HFFc6 (cell line): Measurements from ENCODE around the gene FARP1. TPM values are rescaled to one million over a fixed set of nuclear protein-coding genes. Genes with fewer than 3 reads are reported as not detected.

Experiments
- DNase-seq: peaks from one replicate; pipeline ENCODE4 v3.0.0-alpha.2; 2018
- H3K27ac Mint-ChIP-seq: 2 replicates; pipeline ENCODE4 v1.8.0; 2020; ENCODE audit warnings: mild to moderate bottlenecking, mixed read lengths
- H3K27me3 Mint-ChIP-seq: 2 replicates; pipeline ENCODE4 v1.8.0; 2021; ENCODE audit warnings: mild to moderate bottlenecking, moderate library complexity, mixed read lengths; ENCODE audit not compliant: insufficient read depth
- H3K36me3 Mint-ChIP-seq: 2 replicates; pipeline ENCODE4 v1.8.0; 2021; ENCODE audit warnings: low read depth, mixed read lengths
- H3K4me1 Mint-ChIP-seq: 2 replicates; pipeline ENCODE4 v1.8.0; 2020; ENCODE audit warnings: low read depth, mixed read lengths
- H3K4me3 Mint-ChIP-seq: 2 replicates; pipeline ENCODE4 v1.8.0; 2020; ENCODE audit warnings: mild to moderate bottlenecking, moderate library complexity, mixed read lengths
- H3K9me3 Mint-ChIP-seq: 2 replicates; pipeline ENCODE4 v1.8.0; 2020; ENCODE audit warnings: mild to moderate bottlenecking, mixed read lengths
- CTCF ChIP-seq: fragments of 200-600 bp; sonication (generic); IDR thresholded peaks from 2 replicates; pipeline ENCODE4 v1.5.0; 2021; ENCODE audit warnings: antibody characterized with exemption, mild to moderate bottlenecking
- total RNA-seq, 6 experiments: library from RNA; stranded (reverse); fragmentation: NEBNext Ultra II Directional; extraction: Animal tissue kit (Norgen Biotek cat#: 25700); gene quantifications; 2 replicates in 1 of 6; 3 replicates in 5 of 6; pipeline ENCODE4 v1.2.3, GENCODE V29; 2021

The FARP1 gene
- total RNA-seq, 6 experiments from 2014 or later = 140 to 181 (median 150) TPM

DNA sequence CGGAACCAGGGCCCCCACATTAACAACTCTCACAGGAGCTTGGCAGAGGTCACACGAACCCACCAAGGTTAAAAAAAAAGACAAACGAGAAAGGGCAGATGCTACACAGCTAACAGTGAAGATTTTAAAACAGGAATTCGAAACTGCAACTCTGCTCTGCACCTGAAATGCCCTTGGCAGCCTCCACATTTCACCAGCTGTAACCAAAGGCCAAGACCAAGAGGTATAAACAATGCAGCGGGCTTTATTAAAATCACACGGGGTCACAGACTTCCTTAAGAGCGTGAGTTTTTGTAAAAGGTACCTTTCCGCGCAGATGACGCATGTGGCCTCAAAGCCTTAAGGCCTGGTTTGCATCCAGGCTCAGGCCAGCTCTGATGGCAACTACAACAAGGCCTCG is 345.8 kb downstream of the FARP1 start:
- Mint-ChIP-seq H3K27me3 (peaks cover 6% of the 10 kb centered on the region), H3K4me3 (no peak overlapping the region), H3K27ac (no peak overlapping the region), H3K36me3 (no peaks in the 10 kb centered on the region), H3K4me1 (peaks cover 86% of the 10 kb centered on the region), H3K9me3 (no peaks in the 10 kb centered on the region)
- TF ChIP-seq CTCF = no peak
- DNase-seq = no peak

DNA sequence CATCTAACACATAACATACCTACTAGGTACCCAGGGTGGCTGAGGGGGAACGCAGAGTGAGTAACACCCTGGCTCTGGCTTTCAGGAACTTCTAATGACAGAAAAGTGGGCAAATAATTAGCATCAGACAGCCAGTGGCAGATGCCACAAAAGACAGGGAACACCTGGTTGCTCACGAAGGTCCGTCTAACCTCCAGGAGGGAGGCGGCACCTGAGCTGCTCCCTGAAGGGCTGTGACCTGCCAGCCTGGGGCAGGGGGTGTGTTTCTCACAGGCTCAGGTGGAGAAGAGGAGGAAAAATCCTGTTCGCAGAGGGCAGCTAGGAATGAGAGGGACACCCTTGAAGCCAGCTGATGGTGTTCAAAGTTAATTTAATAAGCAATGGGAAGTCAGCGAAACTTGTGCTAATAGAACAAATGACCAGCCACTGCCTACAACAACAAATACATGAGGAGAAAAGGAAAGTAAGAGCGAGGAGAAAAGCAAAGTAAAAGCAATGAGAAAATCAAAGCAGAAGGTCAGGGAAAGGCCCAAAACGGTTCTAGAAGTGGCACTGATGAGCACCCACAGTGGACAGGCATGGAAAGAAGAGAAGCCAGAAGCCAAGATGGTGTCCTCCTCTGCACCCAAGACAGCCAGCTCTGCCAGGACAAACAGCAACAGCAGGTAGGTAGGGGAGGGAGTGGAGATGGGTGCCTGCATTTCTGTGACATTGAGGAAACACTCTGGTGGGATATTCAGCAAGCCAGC is 346.7 kb downstream of the FARP1 start:
- Mint-ChIP-seq H3K36me3 (peaks cover 3% of the 10 kb centered on the region), H3K27me3 (peaks cover 6% of the 10 kb centered on the region), H3K9me3 (no peaks in the 10 kb centered on the region), H3K27ac (peak overlapping the region; percentile 30; the same call in 1 of the 2 replicates), H3K4me1 (peaks cover 81% of the 10 kb centered on the region), H3K4me3 (no peak overlapping the region)
- DNase-seq = no peak
- no peak for TF ChIP-seq CTCF

DNA sequence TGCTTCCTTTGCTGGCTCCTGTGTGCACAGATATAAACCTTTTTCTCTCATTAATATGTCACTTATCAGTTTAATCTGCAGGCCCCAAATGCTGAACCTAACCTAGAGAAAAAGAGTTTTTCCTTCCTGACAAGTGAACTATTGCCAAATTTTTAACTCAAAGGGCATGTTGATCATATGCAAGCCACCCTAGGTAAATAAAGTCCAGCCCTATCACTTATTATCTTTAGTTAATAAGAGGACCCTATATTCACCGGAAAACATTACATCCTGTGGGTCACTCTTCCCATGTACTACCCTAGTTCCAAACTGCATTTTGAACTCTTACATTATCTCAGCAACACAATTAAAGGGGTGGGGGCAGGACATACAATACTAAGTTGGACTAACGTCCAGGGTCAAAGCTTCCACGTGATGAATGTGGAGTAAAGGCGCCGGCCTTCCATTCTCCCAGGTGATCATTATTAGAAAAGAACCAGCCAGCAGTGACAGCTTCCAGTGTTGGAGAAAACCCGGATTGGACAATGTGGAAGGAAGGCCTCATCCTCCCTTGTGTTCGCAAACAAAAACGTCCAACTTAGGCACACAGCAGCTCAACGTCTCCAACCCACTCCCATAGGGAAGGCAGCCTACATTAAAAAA is 347.4 kb downstream of the FARP1 start:
- no peak for DNase-seq
- H3K27me3 Mint-ChIP-seq = peaks cover 6% of the 10 kb centered on the region; the same call in 1 of the 2 replicates
- H3K4me1 Mint-ChIP-seq = peaks cover 81% of the 10 kb centered on the region
- no peaks in the 10 kb centered on the region for H3K9me3 Mint-ChIP-seq
- H3K4me3 Mint-ChIP-seq = no peak overlapping the region; the same call in 1 of the 2 replicates
- no peak overlapping the region for H3K27ac Mint-ChIP-seq
- peaks cover 5% of the 10 kb centered on the region for H3K36me3 Mint-ChIP-seq
- no peak for TF ChIP-seq CTCF

DNA sequence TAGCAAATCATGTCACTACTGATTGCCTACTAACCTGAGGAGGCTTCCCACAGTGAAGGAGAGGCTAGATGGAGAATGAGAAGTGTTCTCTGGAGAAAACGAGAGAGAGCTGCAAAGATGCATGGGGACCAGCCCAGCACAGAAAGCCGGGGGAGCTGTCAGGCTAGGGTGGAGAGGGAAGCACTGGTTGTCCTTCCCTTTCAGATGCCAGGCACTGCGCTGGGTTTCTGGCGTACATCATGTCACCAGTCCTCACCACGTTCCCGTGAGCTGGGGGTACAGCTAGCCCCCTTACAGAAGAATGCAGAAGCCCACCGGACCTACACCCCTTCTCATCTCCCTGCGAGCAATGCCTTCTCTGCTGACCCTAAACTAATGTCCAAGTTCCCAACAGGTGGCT is 348.0 kb downstream of the FARP1 start:
- DNase-seq = no peak
- TF ChIP-seq CTCF = no peak
- Mint-ChIP-seq H3K4me3 (no peak overlapping the region), H3K27ac (no peak overlapping the region), H3K36me3 (peaks cover 7% of the 10 kb centered on the region), H3K4me1 (peaks cover 81% of the 10 kb centered on the region), H3K9me3 (no peaks in the 10 kb centered on the region), H3K27me3 (peaks cover 6% of the 10 kb centered on the region; the same call in 1 of the 2 replicates)

- no peak for DNase-seq
- Mint-ChIP-seq H3K36me3 (peaks cover 15% of the 10 kb centered on the region), H3K27ac (no peak overlapping the region), H3K9me3 (no peaks in the 10 kb centered on the region), H3K4me1 (peaks cover 81% of the 10 kb centered on the region), H3K4me3 (no peak overlapping the region), H3K27me3 (peaks cover 6% of the 10 kb centered on the region; the same call in 1 of the 2 replicates)
- TF ChIP-seq CTCF = no peak
Observed at GRCh38 chr13:98492335-98493041, 349.6 kb downstream of the FARP1 start.
